CD4-positive, alpha-beta memory T cell (primary cell): ENCODE data around the gene FAM89B. TPM values are rescaled to one million over a fixed set of nuclear protein-coding genes. Genes with fewer than 3 reads are reported as not detected.

ENCODE experiments used
- CTCF ChIA-PET: fragments of 350-600 bp; sonication (Branson Sonifier 250); formaldehyde crosslinking; loops from one replicate; lab custom pipeline; 2021; ENCODE audit warnings: inconsistent platforms; ENCODE audit not compliant: partially characterized antibody; lab: Charles Lee
- POLR2A ChIA-PET: fragments of 350-600 bp; sonication (Branson Sonifier 250); formaldehyde crosslinking; loops from one replicate; lab custom pipeline; 2021; ENCODE audit not compliant: partially characterized antibody; lab: Charles Lee
- DNase-seq, 5 donors: peaks; one replicate each; pipeline versions ENCODE4 v3.0.0 to v3.0.0-alpha.2; 2020 to 2022; ENCODE audit warnings: mixed read lengths in 1 of 5
- H3K27ac ChIP-seq: one replicate; pipeline ENCODE4 v1.7.0; 2013; ENCODE audit warnings: low read depth, low read length
- H3K27me3 ChIP-seq: 2 replicates; pipeline ENCODE4 v1.7.0; 2013; ENCODE audit warnings: mild to moderate bottlenecking, low read length, moderate library complexity; ENCODE audit not compliant: insufficient read depth
- H3K36me3 ChIP-seq: 2 replicates; pipeline ENCODE4 v1.7.0; 2013; ENCODE audit warnings: mild to moderate bottlenecking, low read length, moderate library complexity; ENCODE audit not compliant: insufficient read depth
- H3K4me1 ChIP-seq: 2 replicates; pipeline ENCODE4 v1.7.0; 2013; ENCODE audit warnings: mild to moderate bottlenecking, low read length, moderate library complexity; ENCODE audit not compliant: insufficient read depth
- H3K4me3 ChIP-seq, 2 donors: one replicate each; pipeline ENCODE4 v1.7.0; 2013; ENCODE audit warnings: low read length in 2 of 2, mild to moderate bottlenecking in 1 of 2
- H3K9me3 ChIP-seq, 2 donors: one replicate each; pipeline ENCODE4 v1.7.0; 2013; ENCODE audit warnings: low read length in 2 of 2, control low read depth in 1 of 2; ENCODE audit not compliant: control insufficient read depth in 1 of 2
- H3K27ac Mint-ChIP-seq, 7 donors: one replicate each; pipeline ENCODE4 v1.8.0; 2020 to 2021; ENCODE audit warnings: mixed read lengths in 7 of 7, mild to moderate bottlenecking in 6 of 7, inconsistent platforms in 3 of 7, moderate library complexity in 3 of 7
- H3K27me3 Mint-ChIP-seq, 2 donors: one replicate each; pipeline ENCODE4 v1.8.0; 2020 to 2021; ENCODE audit warnings: mixed read lengths in 2 of 2
- H3K36me3 Mint-ChIP-seq, 2 donors: one replicate each; pipeline ENCODE4 v1.8.0; 2020 to 2021; ENCODE audit warnings: mixed read lengths in 2 of 2, inconsistent platforms in 1 of 2, mild to moderate bottlenecking in 1 of 2
- H3K4me1 Mint-ChIP-seq, 4 donors: one replicate each; pipeline ENCODE4 v1.8.0; 2020 to 2021; ENCODE audit warnings: mixed read lengths in 4 of 4, mild to moderate bottlenecking in 1 of 4
- H3K4me3 Mint-ChIP-seq, 8 donors: one replicate each; pipeline ENCODE4 v1.8.0; 2020 to 2021; ENCODE audit warnings: mixed read lengths in 8 of 8, mild to moderate bottlenecking in 7 of 8, moderate library complexity in 6 of 8, inconsistent platforms in 3 of 8
- H3K9me3 Mint-ChIP-seq, 8 donors: one replicate each; pipeline ENCODE4 v1.8.0; 2020 to 2021; ENCODE audit warnings: mixed read lengths in 8 of 8, mild to moderate bottlenecking in 5 of 8, inconsistent platforms in 3 of 8, moderate library complexity in 1 of 8
- intact Hi-C: fragments of 100-400 bp; cut with micrococcal nuclease; formaldehyde crosslinking; loops from one replicate; pipeline ENCODE4 v1.15.1; 2023
- polyA plus RNA-seq, 2 donors: library from polyadenylated mRNA; unstranded; fragments of 300-500 nt; fragmentation: Illumina TruSeq; gene quantifications; one replicate each; pipeline ENCODE4 v1.2.3, GENCODE V29; 2021
- total RNA-seq, 2 experiments: library from RNA; stranded (reverse); gene quantifications; one replicate each; pipeline ENCODE4 v1.2.3, GENCODE V29; 2021

The FAM89B gene
- total and polyA plus RNA-seq, 4 experiments from 2014 or later, result 68.9 to 164 (median 101) TPM

- peak in 1 of 5 donors; percentile 38 for DNase-seq
- peak overlapping the region in 2 of 7 donors; percentile 38 to 41 for H3K27ac Mint-ChIP-seq
- POLR2A ChIA-PET, result interaction anchor here (1.0 to 10.5 kb wide), 21 partner anchors 9 to 172 kb away, joined by 3 to 181 read pairs (median 12); partner anchors contain the start of genes EHBP1L1, FAM89B, FRMD8 and KCNK7
Measured at GRCh38 chr11:65538915-65539743, 33.2 kb upstream of the FAM89B start.

GRCh38 chr11:65539744-65540289 lies 32.5 kb upstream of the FAM89B start:
- Mint-ChIP-seq H3K27me3 (no peaks in the 10 kb centered on the region), H3K4me3 (peak overlapping the region; percentile 82 to 90 (median 87)), H3K36me3 (peaks cover under 1 to 23% of the 10 kb centered on the region in 2 donors), H3K27ac (peak overlapping the region; percentile 48 to 87 (median 81)), H3K9me3 (no peaks in the 10 kb centered on the region), H3K4me1 (peaks cover 10 to 33% (median 12%) of the 10 kb centered on the region in 4 donors)
- intact Hi-C loops, result loop anchor here (1.0 kb wide), 7 partner anchors 12 to 98 kb away; partner anchors contain the start of genes PCNX3, SCYL1 and SIPA1
- H3K9me3 ChIP-seq, result no peaks in the 10 kb centered on the region
- H3K27me3 ChIP-seq, result no peaks in the 10 kb centered on the region
- peak overlapping the region in 1 of 2 donors; percentile 91 for H3K4me3 ChIP-seq
- H3K36me3 ChIP-seq, result peaks cover 13% of the 10 kb centered on the region
- peaks cover 14% of the 10 kb centered on the region for H3K4me1 ChIP-seq
- H3K27ac ChIP-seq, result peak overlapping the region; percentile 55
- DNase-seq, result no peak
- ChIA-PET CTCF (interaction anchor here (0.8 to 7.9 kb wide), 23 partner anchors 8 to 184 kb away, joined by 3 to 124 read pairs (median 5); partner anchors contain the start of genes EHBP1L1, FAM89B, KCNK7 and PCNX3), POLR2A (interaction anchor here (0.7 to 10.5 kb wide), 28 partner anchors 9 to 171 kb away, joined by 3 to 181 read pairs (median 8); partner anchors contain the start of genes EHBP1L1, FAM89B, FRMD8 and KCNK7)

More at GRCh38 chr11:65538915-65539743, 33.2 kb upstream of the FAM89B start:
- peak overlapping the region in 1 of 2 donors; percentile 91 for H3K4me3 ChIP-seq
- H3K27ac ChIP-seq, result peak overlapping the region; percentile 55
- H3K27me3 Mint-ChIP-seq, result no peaks in the 10 kb centered on the region
- H3K27me3 ChIP-seq, result no peaks in the 10 kb centered on the region
- H3K9me3 Mint-ChIP-seq, result no peaks in the 10 kb centered on the region
- H3K36me3 Mint-ChIP-seq, result peaks cover 6 to 29% of the 10 kb centered on the region in 2 donors
- peaks cover 9 to 29% (median 12%) of the 10 kb centered on the region in 4 donors for H3K4me1 Mint-ChIP-seq
- intact Hi-C loops, result no loop called here
- H3K4me1 ChIP-seq, result peaks cover 14% of the 10 kb centered on the region
- CTCF ChIA-PET, result interaction anchor here (1.0 to 7.9 kb wide), 17 partner anchors 8 to 158 kb away, joined by 3 to 124 read pairs (median 9); partner anchors contain the start of genes EHBP1L1, FAM89B, KCNK7 and PCNX3
- no peaks in the 10 kb centered on the region for H3K9me3 ChIP-seq
- H3K4me3 Mint-ChIP-seq, result peak overlapping the region in 1 of 8 donors; percentile 57
- H3K36me3 ChIP-seq, result peaks cover 13% of the 10 kb centered on the region

GRCh38 chr11:65540290-65541092 lies 31.8 kb upstream of the FAM89B start:
- peak; percentile 90 to 95 (median 91) for DNase-seq
- Mint-ChIP-seq H3K27me3 (no peaks in the 10 kb centered on the region), H3K4me1 (peaks cover 12 to 36% (median 16%) of the 10 kb centered on the region in 4 donors), H3K36me3 (peaks cover 0 to 22% of the 10 kb centered on the region in 2 donors), H3K4me3 (peak overlapping the region; percentile 82 to 90 (median 87)), H3K27ac (peak overlapping the region; percentile 81 to 95 (median 87)), H3K9me3 (no peaks in the 10 kb centered on the region)
- Histone ChIP-seq H3K4me1 (peaks cover 17% of the 10 kb centered on the region), H3K27ac (peak overlapping the region; percentile 55), H3K36me3 (peaks cover 7% of the 10 kb centered on the region), H3K4me3 (peak overlapping the region; percentile 73 to 91), H3K9me3 (no peaks in the 10 kb centered on the region), H3K27me3 (no peaks in the 10 kb centered on the region)
- CTCF ChIA-PET, result interaction anchor here (0.7 to 7.9 kb wide), 29 partner anchors 9 to 185 kb away, joined by 3 to 124 read pairs (median 5); partner anchors contain the start of genes EHBP1L1, FAM89B, KCNK7 and PCNX3
- intact Hi-C loops, result loop anchor here (1.0 kb wide), 7 partner anchors 12 to 98 kb away; partner anchors contain the start of genes PCNX3, SCYL1 and SIPA1
- POLR2A ChIA-PET, result interaction anchor here (0.7 to 10.5 kb wide), 30 partner anchors 8 to 171 kb away, joined by 3 to 181 read pairs (median 8); partner anchors contain the start of genes EHBP1L1, FAM89B, FRMD8 and KCNK7

- Mint-ChIP-seq H3K27ac (peak overlapping the region; percentile 81 to 95 (median 87)), H3K4me3 (peak overlapping the region; percentile 74 to 90 (median 87)), H3K27me3 (no peaks in the 10 kb centered on the region), H3K4me1 (peaks cover 19 to 44% (median 23%) of the 10 kb centered on the region in 4 donors), H3K36me3 (peaks cover 0 to 19% of the 10 kb centered on the region in 2 donors), H3K9me3 (no peaks in the 10 kb centered on the region)
- Histone ChIP-seq H3K36me3 (peaks cover 7% of the 10 kb centered on the region), H3K4me1 (peaks cover 26% of the 10 kb centered on the region), H3K27ac (peak overlapping the region; percentile 55), H3K4me3 (peak overlapping the region in 1 of 2 donors; percentile 91), H3K27me3 (no peaks in the 10 kb centered on the region), H3K9me3 (no peaks in the 10 kb centered on the region)
- POLR2A ChIA-PET, result interaction anchor here (0.7 to 10.5 kb wide), 26 partner anchors 8 to 170 kb away, joined by 3 to 181 read pairs (median 8); partner anchors contain the start of genes EHBP1L1, FAM89B, KCNK7 and LTBP3
- CTCF ChIA-PET, result interaction anchor here (0.6 to 7.9 kb wide), 25 partner anchors 10 to 122 kb away, joined by 3 to 124 read pairs (median 6); partner anchors contain the start of genes EHBP1L1, FAM89B, KCNK7 and PCNX3
- intact Hi-C loops, result no loop called here
- DNase-seq, result peak in 1 of 5 donors; percentile 41
Measured at GRCh38 chr11:65541093-65541982, 31.0 kb upstream of the FAM89B start.

- Mint-ChIP-seq H3K36me3 (peaks cover 0 to 14% of the 10 kb centered on the region in 2 donors), H3K9me3 (no peaks in the 10 kb centered on the region), H3K4me1 (peaks cover 23 to 55% (median 32%) of the 10 kb centered on the region in 4 donors), H3K27me3 (no peaks in the 10 kb centered on the region), H3K4me3 (peak overlapping the region in 1 of 8 donors; percentile 3), H3K27ac (peak overlapping the region; percentile 0 to 96 (median 25))
- DNase-seq, result no peak
- Histone ChIP-seq H3K9me3 (no peaks in the 10 kb centered on the region), H3K27ac (no peak overlapping the region), H3K27me3 (no peaks in the 10 kb centered on the region), H3K4me3 (no peak overlapping the region), H3K36me3 (peaks cover 6% of the 10 kb centered on the region), H3K4me1 (peaks cover 41% of the 10 kb centered on the region)
- intact Hi-C loops, result no loop called here
- ChIA-PET POLR2A (interaction anchor here (1.0 to 10.5 kb wide), 10 partner anchors 10 to 51 kb away, joined by 3 to 181 read pairs (median 53); partner anchors contain the start of genes EHBP1L1, FAM89B, KCNK7 and MALAT1), CTCF (interaction anchor here (1.5 to 7.9 kb wide), 8 partner anchors 8 to 70 kb away, joined by 3 to 124 read pairs (median 40); partner anchors contain the start of genes EHBP1L1, FAM89B and ZNRD2)
Measured at GRCh38 chr11:65542738-65543390, 29.5 kb upstream of the FAM89B start.
